Right atrium auricular region (tissue), 2 donors: ENCODE measurements around the gene SPANXN4. TPM values are rescaled to one million over a fixed set of nuclear protein-coding genes. Genes with fewer than 3 reads are reported as not detected.

Experiments
- DNase-seq: peaks from one replicate; pipeline ENCODE4 v3.0.0-alpha.2; 2019; ENCODE audit warnings: low spot score
- H3K27ac ChIP-seq, 2 donors: fragments of 200-600 bp; sonication (generic); 1 replicate in 1 of 2; 2 replicates in 1 of 2; pipeline ENCODE4 v1.5.1; 2016 to 2019
- H3K27me3 ChIP-seq, 2 donors: fragments of 200-600 bp; sonication (generic); one replicate each; pipeline versions ENCODE4 v1.5.1 to v1.6.0; 2017 to 2019
- H3K36me3 ChIP-seq: fragments of 200-600 bp; sonication (generic); one replicate; pipeline ENCODE4 v1.5.1; 2016
- H3K4me1 ChIP-seq, 2 donors: fragments of 200-600 bp; sonication (generic); one replicate each; pipeline versions ENCODE4 v1.5.1 to v1.6.0; 2017 to 2019
- H3K4me3 ChIP-seq, 2 donors: fragments of 200-600 bp; sonication (generic); 1 replicate in 1 of 2; 2 replicates in 1 of 2; pipeline ENCODE4 v1.5.1; 2017 to 2019; ENCODE audit warnings: mild to moderate bottlenecking in 1 of 2, moderate library complexity in 1 of 2
- H3K9me3 ChIP-seq, 2 donors: fragments of 200-600 bp; sonication (generic); one replicate each; pipeline ENCODE4 v1.5.1; 2019
- CTCF ChIP-seq, 2 donors: fragments of 200-600 bp; sonication (generic); IDR thresholded peaks; one replicate each; pipeline ENCODE4 v1.5.1; 2019; ENCODE audit warnings: antibody characterized with exemption in 2 of 2
- total RNA-seq, 2 donors: library from RNA; depleted of rRNA; stranded (reverse); fragments of >200 nt; gene quantifications; one replicate each; pipeline ENCODE4 v1.1.0, GENCODE V29; 2016

Gene SPANXN4
- total RNA-seq, 2 donors from 2014 or later, result not detected

DNA sequence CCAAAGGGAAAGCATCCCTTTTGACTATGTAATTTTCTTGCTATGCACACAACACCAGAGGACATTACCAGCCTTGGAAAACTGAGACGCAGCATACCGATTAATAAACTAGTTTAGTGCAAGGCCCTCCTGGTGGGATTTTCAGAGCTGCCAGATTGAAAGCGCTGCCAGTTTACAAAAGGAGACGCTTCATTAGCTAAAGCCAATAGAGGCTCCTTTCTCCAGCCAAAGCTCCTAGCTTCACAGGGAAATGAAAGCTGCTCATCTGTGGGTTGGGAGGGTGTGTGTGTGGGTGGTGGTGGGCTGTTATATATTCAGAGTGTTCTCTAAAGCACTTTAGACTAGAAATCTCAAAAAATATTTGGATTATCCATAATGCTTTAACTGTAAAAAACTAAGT is 32.4 kb downstream of the SPANXN4 start:
- no peaks in the 10 kb centered on the region for H3K4me1 ChIP-seq
- H3K36me3 ChIP-seq, result no peaks in the 10 kb centered on the region
- H3K27me3 ChIP-seq, result no peaks in the 10 kb centered on the region
- no peaks in the 10 kb centered on the region for H3K9me3 ChIP-seq
- no peak overlapping the region for H3K4me3 ChIP-seq
- no peak for DNase-seq
- no peak for TF ChIP-seq CTCF (IDR thresholded peaks at IDR 0.05)
- H3K27ac ChIP-seq, result no peak overlapping the region

GRCh38 chrX:143081231-143081630 is 55.5 kb downstream of the SPANXN4 start:
- no peak overlapping the region for H3K4me3 ChIP-seq
- no peaks in the 10 kb centered on the region for H3K36me3 ChIP-seq
- DNase-seq, result no peak
- H3K27me3 ChIP-seq, result no peaks in the 10 kb centered on the region
- no peaks in the 10 kb centered on the region for H3K9me3 ChIP-seq
- no peaks in the 10 kb centered on the region for H3K4me1 ChIP-seq
- no peak overlapping the region for H3K27ac ChIP-seq
- no peak for TF ChIP-seq CTCF (IDR thresholded peaks at IDR 0.05)

- no peak for TF ChIP-seq CTCF (IDR thresholded peaks at IDR 0.05)
- no peaks in the 10 kb centered on the region for H3K27me3 ChIP-seq
- no peaks in the 10 kb centered on the region for H3K36me3 ChIP-seq
- no peaks in the 10 kb centered on the region for H3K4me1 ChIP-seq
- H3K4me3 ChIP-seq, result no peak overlapping the region
- DNase-seq, result no peak
- H3K9me3 ChIP-seq, result no peaks in the 10 kb centered on the region
- H3K27ac ChIP-seq, result no peak overlapping the region
Observed at GRCh38 chrX:143082537-143082936, 56.8 kb downstream of the SPANXN4 start.
